Activated CD4-positive, CD25-positive, alpha-beta regulatory T cell treated with anti-CD3 and anti-CD28 coated beads, Interleukin-2, amount 50 U/mL, for 16 hours (primary cell): ENCODE measurements around the gene USP17L26.
"Not testable (repeated sequence)": the region's sequence is repeated elsewhere in the genome, so short reads cannot be mapped to it uniquely, and the experiment has no call there.

Experiments
- DNase-seq: peaks from one replicate; pipeline ENCODE4 v3.0.0-alpha.2; 2020; ENCODE audit warnings: low read depth, low spot score

The USP17L26 gene

GRCh38 chr4:9334358-9334757 is at the start of gene USP17L26:
USP17L26 (plus strand) TSS chr4:9334658; CDS start chr4:9334658, 0 bp downstream.
- not testable (repeated sequence) for DNase-seq

- not testable (repeated sequence) for DNase-seq
These were observed 10.3 kb upstream of the USP17L26 start for GRCh38 chr4:9324191-9324590.

- not testable (repeated sequence) for DNase-seq
These were observed 9.6 kb upstream of the USP17L26 start, which contains the start of gene USP17L24 for GRCh38 chr4:9324865-9325264. USP17L24 (plus strand) TSS chr4:9325165; CDS start chr4:9325165, 0 bp downstream.

- not testable (repeated sequence) for DNase-seq
These were observed 4.8 kb upstream of the USP17L26 start, which contains the start of gene USP17L25 for GRCh38 chr4:9329611-9330010. USP17L25 (plus strand) TSS chr4:9329911; CDS start chr4:9329911, 0 bp downstream.

- DNase-seq = not testable (repeated sequence)
These were observed 4.6 kb downstream of the USP17L26 start, which contains the start of gene USP17L5 for GRCh38 chr4:9339103-9339502. USP17L5 (plus strand) TSS chr4:9339403; CDS start chr4:9339403, 0 bp downstream.

GRCh38 chr4:9343848-9344247 is 9.4 kb downstream of the USP17L26 start, which contains the start of gene USP17L27:
USP17L27 (plus strand) TSS chr4:9344148; CDS start chr4:9344148, 0 bp downstream.
- not testable (repeated sequence) for DNase-seq

GRCh38 chr4:9348593-9348992 is 14.1 kb downstream of the USP17L26 start, which contains the start of gene USP17L28:
USP17L28 (plus strand) TSS chr4:9348893; CDS start chr4:9348893, 0 bp downstream.
- not testable (repeated sequence) for DNase-seq

- DNase-seq = not testable (repeated sequence)
These were observed 16.4 kb downstream of the USP17L26 start for GRCh38 chr4:9350866-9351265.

GRCh38 chr4:9353338-9353737 is 18.9 kb downstream of the USP17L26 start, which contains the start of gene USP17L29:
USP17L29 (plus strand) TSS chr4:9353638; CDS start chr4:9353638, 0 bp downstream.
- not testable (repeated sequence) for DNase-seq

GRCh38 chr4:9362829-9363228 is 28.4 kb downstream of the USP17L26 start, which contains the start of gene USP17L30:
USP17L30 (plus strand) TSS chr4:9363129; CDS start chr4:9363129, 0 bp downstream.
- not testable (repeated sequence) for DNase-seq

GRCh38 chr4:9379881-9380280 is 45.4 kb downstream of the USP17L26 start:
- not testable (repeated sequence) for DNase-seq

- DNase-seq = peak; percentile 11
These were observed 46.6 kb downstream of the USP17L26 start for GRCh38 chr4:9381012-9381534.

- DNase-seq = no peak
These were observed 49.7 kb downstream of the USP17L26 start for GRCh38 chr4:9384126-9384525.
